Measurements from ENCODE around the gene MAP1B.

Gene MAP1B

GRCh38 chr5:72194846-72195245 is 87.6 kb downstream of the MAP1B start:
- DNase-seq (ENCODE audit: low read depth) = no peak

- DNase-seq (ENCODE audit: low read depth) = no peak
Measured at GRCh38 chr5:72195581-72195980, 88.3 kb downstream of the MAP1B start.

GRCh38 chr5:72197393-72197792 is 90.1 kb downstream of the MAP1B start:
- no peak for DNase-seq (ENCODE audit: low read depth)

- no peak for DNase-seq (ENCODE audit: low read depth)
Measured at GRCh38 chr5:72199681-72200080, 92.4 kb downstream of the MAP1B start.

GRCh38 chr5:72202331-72202825 is 95.1 kb downstream of the MAP1B start:
- no peak for DNase-seq (ENCODE audit: low read depth)

- DNase-seq (ENCODE audit: low read depth) = no peak
Measured at GRCh38 chr5:72203251-72203845, 96.1 kb downstream of the MAP1B start.

GRCh38 chr5:72204946-72205345 is 97.7 kb downstream of the MAP1B start:
- no peak for DNase-seq (ENCODE audit: low read depth)

GRCh38 chr5:72205431-72206009 is 98.2 kb downstream of the MAP1B start:
- no peak for DNase-seq (ENCODE audit: low read depth)

- DNase-seq (ENCODE audit: low read depth) = no peak
Measured at GRCh38 chr5:72206160-72206559, 98.9 kb downstream of the MAP1B start.

GRCh38 chr5:72206994-72207393 is 99.7 kb downstream of the MAP1B start:
- no peak for DNase-seq (ENCODE audit: low read depth)

- DNase-seq (ENCODE audit: low read depth) = no peak
Measured at GRCh38 chr5:72208324-72208926, 101.2 kb downstream of the MAP1B start.

GRCh38 chr5:72209147-72210115 is 102.2 kb downstream of the MAP1B start:
- no peak for DNase-seq (ENCODE audit: low read depth)

- no peak for DNase-seq (ENCODE audit: low read depth)
Measured at GRCh38 chr5:72210888-72211678, 103.8 kb downstream of the MAP1B start.

GRCh38 chr5:72212171-72212570 is 104.9 kb downstream of the MAP1B start:
- DNase-seq (ENCODE audit: low read depth) = no peak

GRCh38 chr5:72213482-72213881 is 106.2 kb downstream of the MAP1B start:
- no peak for DNase-seq (ENCODE audit: low read depth)

GRCh38 chr5:72214168-72214567 is 106.9 kb downstream of the MAP1B start:
- no peak for DNase-seq (ENCODE audit: low read depth)

GRCh38 chr5:72216756-72217155 is 109.5 kb downstream of the MAP1B start:
- DNase-seq (ENCODE audit: low read depth) = no peak

- DNase-seq (ENCODE audit: low read depth) = no peak
Measured at GRCh38 chr5:72221099-72221498, 113.8 kb downstream of the MAP1B start.

- DNase-seq (ENCODE audit: low read depth) = no peak
Measured at GRCh38 chr5:72221541-72221940, 114.3 kb downstream of the MAP1B start.

GRCh38 chr5:72222521-72222920 is 115.2 kb downstream of the MAP1B start:
- peak; percentile 43 for DNase-seq (ENCODE audit: low read depth)

GRCh38 chr5:72223371-72223770 is 116.1 kb downstream of the MAP1B start:
- no peak for DNase-seq (ENCODE audit: low read depth)
